GM12874 (cell line): ENCODE results near the gene ZC3H7B.

Source experiments
- TF ChIP-seq, protein P1 (sequence below): IDR thresholded peaks from 2 replicates; pipeline ENCODE4 v1.5.1; 2011; ENCODE audit warnings: low read depth, mild to moderate bottlenecking, control low read depth, low read length, moderate library complexity; ENCODE audit not compliant: insufficient read depth

Gene ZC3H7B

DNA sequence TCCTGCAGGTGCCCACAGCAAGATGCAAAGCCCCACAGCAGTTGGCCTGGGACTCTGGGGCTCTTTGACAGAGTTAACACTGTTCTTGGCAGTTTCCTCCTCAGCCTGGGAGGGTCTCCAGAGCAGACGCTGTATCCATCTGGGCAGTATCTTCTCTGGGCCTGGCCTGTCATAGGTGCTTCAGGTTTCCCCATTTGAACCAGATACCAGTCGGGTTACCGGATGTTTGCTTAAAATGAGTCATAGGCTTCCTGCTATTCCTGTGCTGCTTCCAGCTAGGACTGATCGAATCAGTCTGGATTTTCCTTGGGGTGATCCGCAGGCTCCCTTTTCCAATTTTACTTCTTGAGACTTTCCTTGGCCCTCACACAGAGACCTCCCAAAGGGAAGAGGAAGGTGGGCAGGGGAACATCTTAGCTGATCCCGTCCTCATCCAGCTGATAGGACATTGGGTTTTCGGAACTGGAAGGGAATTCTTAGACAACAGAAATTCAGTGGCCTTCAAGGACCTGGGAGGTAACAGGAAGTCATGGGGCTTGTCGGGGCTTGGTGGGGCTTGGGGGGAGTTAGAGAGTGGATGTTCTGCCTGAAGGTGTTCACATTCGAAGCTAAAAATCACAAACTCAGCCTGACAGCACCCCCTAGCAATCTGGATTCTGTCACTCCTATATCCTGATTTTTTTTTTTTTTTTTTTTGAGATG, 12.9 kb upstream of the ZC3H7B start:
- TF ChIP-seq, protein P1, sequence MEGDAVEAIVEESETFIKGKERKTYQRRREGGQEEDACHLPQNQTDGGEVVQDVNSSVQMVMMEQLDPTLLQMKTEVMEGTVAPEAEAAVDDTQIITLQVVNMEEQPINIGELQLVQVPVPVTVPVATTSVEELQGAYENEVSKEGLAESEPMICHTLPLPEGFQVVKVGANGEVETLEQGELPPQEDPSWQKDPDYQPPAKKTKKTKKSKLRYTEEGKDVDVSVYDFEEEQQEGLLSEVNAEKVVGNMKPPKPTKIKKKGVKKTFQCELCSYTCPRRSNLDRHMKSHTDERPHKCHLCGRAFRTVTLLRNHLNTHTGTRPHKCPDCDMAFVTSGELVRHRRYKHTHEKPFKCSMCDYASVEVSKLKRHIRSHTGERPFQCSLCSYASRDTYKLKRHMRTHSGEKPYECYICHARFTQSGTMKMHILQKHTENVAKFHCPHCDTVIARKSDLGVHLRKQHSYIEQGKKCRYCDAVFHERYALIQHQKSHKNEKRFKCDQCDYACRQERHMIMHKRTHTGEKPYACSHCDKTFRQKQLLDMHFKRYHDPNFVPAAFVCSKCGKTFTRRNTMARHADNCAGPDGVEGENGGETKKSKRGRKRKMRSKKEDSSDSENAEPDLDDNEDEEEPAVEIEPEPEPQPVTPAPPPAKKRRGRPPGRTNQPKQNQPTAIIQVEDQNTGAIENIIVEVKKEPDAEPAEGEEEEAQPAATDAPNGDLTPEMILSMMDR, result no peak

- TF ChIP-seq, protein P1, result no peak
Observed at GRCh38 chr22:41289671-41290070, 11.7 kb upstream of the ZC3H7B start.

DNA sequence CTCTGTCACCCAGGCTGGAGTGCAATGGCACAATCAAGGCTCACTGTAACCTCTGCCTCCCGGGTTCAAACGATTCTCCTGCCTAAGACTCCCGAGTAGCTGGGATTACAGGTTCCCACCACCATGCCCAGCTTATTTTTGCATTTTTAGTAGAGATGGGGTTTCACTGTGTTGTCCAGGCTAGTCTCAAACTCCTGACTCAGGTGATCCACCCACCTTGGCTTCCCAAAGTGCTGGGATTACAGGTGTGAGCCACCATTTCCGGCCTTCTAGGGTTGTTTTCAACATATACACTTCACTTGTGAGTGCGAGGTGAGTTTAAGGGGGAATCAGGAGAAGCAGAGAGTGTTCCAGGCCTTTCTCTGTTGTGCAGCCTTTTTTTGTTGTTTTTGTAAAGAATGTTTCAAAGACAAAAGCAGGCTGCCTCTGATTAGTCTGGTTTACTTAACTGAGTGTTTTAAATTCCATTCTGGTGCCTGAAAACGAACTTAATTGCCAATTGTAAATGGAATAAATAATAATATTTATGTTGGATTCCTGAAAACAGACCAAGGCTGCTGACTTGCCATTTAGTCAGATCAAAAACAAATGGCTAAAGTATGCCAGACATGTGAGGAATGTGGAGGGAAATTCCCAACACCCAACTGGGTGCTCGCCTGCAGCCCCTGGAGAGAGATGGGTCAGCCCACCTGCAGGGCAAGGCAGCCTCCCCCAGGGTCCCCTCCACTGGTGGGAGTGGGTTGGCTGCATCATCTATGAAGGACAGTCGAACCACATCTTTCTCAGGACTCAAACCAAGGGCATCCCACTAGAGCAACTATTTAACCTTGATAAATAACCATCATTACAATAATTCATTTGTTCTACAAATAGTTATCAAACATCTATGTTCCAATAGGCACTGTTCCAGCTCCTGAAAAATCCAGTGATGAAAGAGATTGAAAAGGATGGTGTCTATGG, 10.8 kb upstream of the ZC3H7B start:
- TF ChIP-seq, protein P1, result no peak

DNA sequence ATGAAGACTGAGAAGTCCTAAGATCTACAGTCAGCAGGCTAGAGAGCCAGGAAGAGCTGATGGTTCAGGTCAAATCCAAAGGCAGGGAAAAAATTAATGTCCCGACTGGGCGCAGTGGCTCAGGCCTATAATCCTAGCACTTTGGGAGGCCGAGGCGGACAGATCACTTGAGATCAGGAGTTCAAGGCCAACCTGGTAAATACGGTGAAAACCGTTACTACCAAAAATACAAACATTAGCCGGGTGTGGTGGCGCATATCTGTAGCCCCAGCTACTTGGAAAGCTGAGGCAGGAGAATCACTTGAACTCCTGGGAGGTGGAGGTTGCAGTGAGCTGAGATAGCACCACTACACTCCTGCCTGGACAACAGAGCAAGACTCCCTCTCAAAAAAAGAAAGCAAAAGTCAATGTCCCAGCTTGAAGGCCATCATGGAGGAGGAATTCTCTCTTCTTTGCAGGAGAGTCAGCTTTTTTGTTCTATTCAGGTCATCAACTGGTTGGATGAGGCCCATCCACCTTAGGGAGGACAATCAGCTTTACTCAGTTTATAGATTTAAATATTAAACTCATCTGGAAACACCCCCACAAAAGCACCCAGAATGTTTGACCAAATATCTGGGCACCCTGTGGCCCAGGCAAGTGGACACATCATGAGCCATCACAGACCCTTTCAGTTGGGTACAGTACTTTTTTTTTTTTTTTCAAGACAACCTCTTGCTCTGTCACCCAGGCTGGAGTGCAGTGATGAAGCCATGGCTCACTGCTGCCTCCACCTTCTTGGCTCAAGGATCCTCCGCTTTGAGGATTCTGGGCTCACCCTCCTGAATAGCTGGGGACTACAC, 4.3 kb upstream of the ZC3H7B start:
- TF ChIP-seq, protein P1, result no peak

- TF ChIP-seq, protein P1, result no peak
Observed at GRCh38 chr22:41300661-41301060, 664 bp upstream of the ZC3H7B start.

DNA sequence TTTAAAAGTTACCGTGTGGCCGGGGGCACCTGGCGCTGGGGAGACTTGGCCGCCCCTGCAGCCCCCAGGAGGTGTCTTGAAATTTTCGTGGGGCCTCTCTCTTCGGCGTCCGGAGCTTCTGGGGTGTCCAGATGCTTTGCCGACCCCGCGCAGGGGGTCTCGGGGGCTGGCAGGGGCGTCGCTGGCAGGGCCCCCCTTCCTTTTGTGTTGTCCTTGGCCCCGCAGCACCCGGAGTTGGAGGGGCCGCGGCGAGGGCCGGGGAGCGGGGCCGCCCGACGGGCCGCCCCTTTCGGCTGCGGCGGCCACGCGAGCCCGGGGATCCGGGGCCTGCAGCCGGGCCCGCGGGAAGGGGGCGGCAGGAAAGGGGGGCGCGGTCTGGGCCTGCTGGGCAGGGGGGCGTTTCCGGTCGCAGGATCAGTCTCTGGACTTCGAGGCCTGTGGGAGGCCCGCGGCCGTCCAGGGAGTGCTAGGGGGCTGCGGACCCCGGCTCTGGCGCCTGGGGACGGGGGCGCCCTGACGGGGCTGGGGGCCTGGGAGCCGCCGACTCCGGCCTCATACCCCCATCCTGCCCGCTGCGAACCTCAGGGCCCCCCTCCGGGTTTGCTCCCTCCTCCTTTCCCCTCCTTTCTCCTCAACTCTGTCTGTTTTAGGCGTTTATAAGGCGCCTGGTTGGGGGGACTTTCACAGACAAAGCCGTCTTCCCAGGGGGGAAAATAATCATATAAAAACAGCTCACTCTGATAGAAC, 869 bp downstream of the ZC3H7B start:
- TF ChIP-seq, protein P1, result no peak

- TF ChIP-seq, protein P1, result no peak
Observed at GRCh38 chr22:41302811-41303210, 1.5 kb downstream of the ZC3H7B start.
